SJSA1 (cell line): ENCODE data around the gene CACNB2. TPM values are rescaled to one million over a fixed set of nuclear protein-coding genes. Genes with fewer than 3 reads are reported as not detected.
"Not testable (repeated sequence)": the region's sequence is repeated elsewhere in the genome, so short reads cannot be mapped to it uniquely, and the experiment has no call there.

ENCODE experiments used
- DNase-seq, 2 experiments: peaks; one replicate each; pipeline ENCODE4 v3.0.0-alpha.2; 2015 to 2020; ENCODE audit warnings: low spot score in 2 of 2, low read depth in 1 of 2
- H3K27ac ChIP-seq: fragments of 250-450 bp; sonication (Bioruptor Pico); 2 replicates; pipeline ENCODE4 v1.5.1; 2020; ENCODE audit warnings: mild to moderate bottlenecking, moderate library complexity
- H3K27me3 ChIP-seq: fragments of 250-450 bp; sonication (Bioruptor Pico); replicated peaks from 2 replicates; pipeline ENCODE4 v1.5.1; 2020; ENCODE audit warnings: mild to moderate bottlenecking, moderate library complexity
- H3K36me3 ChIP-seq: fragments of 250-450 bp; sonication (Bioruptor Pico); 2 replicates; pipeline ENCODE4 v1.5.1; 2020; ENCODE audit warnings: mild to moderate bottlenecking
- H3K4me1 ChIP-seq: fragments of 250-450 bp; sonication (Bioruptor Pico); replicated peaks from 2 replicates; pipeline ENCODE4 v1.6.1; 2021; ENCODE audit warnings: mild to moderate bottlenecking
- H3K4me3 ChIP-seq: fragments of 250-450 bp; sonication (Bioruptor Pico); 2 replicates; pipeline ENCODE4 v1.5.1; 2020; ENCODE audit warnings: mild to moderate bottlenecking
- H3K9me3 ChIP-seq: fragments of 250-450 bp; sonication (Bioruptor Pico); replicated peaks from 2 replicates; pipeline ENCODE4 v1.5.1; 2020; ENCODE audit warnings: mild to moderate bottlenecking
- total RNA-seq: library from RNA; depleted of rRNA; stranded (reverse); fragments of >200 nt; shearing (Covaris generic); gene quantifications from 2 replicates; pipeline ENCODE4 v1.2.3, GENCODE V29; 2014

Gene CACNB2
- total RNA-seq, 1 experiment from 2014 or later = not detected

DNA sequence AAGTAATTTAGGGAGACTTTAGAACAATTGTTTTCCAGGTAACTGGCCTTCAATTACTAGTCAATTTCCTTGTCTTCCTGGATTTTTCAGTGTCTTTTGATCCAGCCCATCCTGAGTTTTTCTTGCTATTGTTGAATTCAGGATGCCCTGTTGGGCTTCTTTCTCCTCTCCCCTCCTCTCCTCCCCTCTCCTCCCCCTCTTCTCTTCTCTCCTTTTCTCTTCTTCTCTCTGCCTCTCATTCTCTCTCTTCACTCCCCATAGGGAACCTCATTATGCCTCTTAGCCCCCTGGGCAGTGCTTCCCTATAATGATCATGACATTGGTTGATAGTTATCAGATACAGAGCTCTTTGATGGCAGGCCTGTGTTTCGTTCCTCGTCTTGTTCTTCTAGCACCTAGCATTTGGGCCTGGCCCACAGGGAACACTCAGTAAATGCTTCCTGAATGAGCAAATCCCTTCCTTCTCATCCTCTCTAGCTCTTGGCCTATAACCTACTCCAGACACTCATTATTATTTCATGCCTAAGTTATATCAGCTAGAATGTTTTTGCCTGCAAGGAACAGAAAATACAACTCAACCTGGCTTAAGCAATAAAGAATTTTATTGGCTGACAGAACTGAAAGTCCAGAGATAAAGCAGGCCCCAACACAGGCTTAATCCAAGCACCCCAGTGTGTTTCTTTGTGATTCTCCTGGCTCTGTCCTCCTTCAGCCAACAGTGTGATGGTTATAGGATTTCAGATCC is 56.8 kb downstream of the CACNB2 start:
- no peak overlapping the region for H3K4me3 ChIP-seq
- no peaks in the 10 kb centered on the region for H3K36me3 ChIP-seq
- no peaks in the 10 kb centered on the region for H3K9me3 ChIP-seq
- DNase-seq = no peak
- no peaks in the 10 kb centered on the region for H3K27me3 ChIP-seq
- H3K4me1 ChIP-seq = peaks cover 5% of the 10 kb centered on the region
- H3K27ac ChIP-seq = no peak overlapping the region

- Histone ChIP-seq H3K27ac (no peak overlapping the region), H3K4me3 (no peak overlapping the region), H3K9me3 (no peaks in the 10 kb centered on the region), H3K36me3 (no peaks in the 10 kb centered on the region), H3K27me3 (no peaks in the 10 kb centered on the region), H3K4me1 (peaks cover 5% of the 10 kb centered on the region)
- DNase-seq = no peak
These were observed 57.5 kb downstream of the CACNB2 start for GRCh38 chr10:18197706-18198105.

DNA sequence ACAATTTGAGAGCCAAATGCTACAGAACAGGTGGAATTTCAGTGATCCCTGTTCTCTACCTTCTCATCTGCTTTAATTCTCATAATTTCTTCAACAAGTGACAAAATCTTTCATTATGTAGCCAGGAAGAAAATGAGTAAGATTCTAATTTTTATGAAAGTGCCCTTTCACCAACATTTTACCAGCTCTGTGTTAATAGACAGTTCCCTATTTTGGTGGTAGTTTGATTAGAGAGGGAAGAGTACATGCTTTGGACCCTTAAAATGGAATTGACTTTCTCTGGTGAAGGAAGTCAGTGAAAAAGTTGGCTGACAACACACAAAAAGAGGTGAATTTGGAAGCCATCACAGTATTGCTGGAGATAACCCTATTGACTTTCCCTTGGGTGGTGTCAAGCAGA is 61.7 kb downstream of the CACNB2 start:
- no peak for DNase-seq
- H3K36me3 ChIP-seq = no peaks in the 10 kb centered on the region
- H3K27ac ChIP-seq = no peak overlapping the region
- H3K9me3 ChIP-seq = no peaks in the 10 kb centered on the region
- H3K4me1 ChIP-seq = no peaks in the 10 kb centered on the region
- H3K27me3 ChIP-seq = no peaks in the 10 kb centered on the region
- H3K4me3 ChIP-seq = no peak overlapping the region

GRCh38 chr10:18202680-18203460 is 62.6 kb downstream of the CACNB2 start:
- no peaks in the 10 kb centered on the region for H3K9me3 ChIP-seq
- H3K27ac ChIP-seq = no peak overlapping the region
- no peaks in the 10 kb centered on the region for H3K4me1 ChIP-seq
- no peak overlapping the region for H3K4me3 ChIP-seq
- H3K36me3 ChIP-seq = no peaks in the 10 kb centered on the region
- no peaks in the 10 kb centered on the region for H3K27me3 ChIP-seq
- no peak for DNase-seq

DNA sequence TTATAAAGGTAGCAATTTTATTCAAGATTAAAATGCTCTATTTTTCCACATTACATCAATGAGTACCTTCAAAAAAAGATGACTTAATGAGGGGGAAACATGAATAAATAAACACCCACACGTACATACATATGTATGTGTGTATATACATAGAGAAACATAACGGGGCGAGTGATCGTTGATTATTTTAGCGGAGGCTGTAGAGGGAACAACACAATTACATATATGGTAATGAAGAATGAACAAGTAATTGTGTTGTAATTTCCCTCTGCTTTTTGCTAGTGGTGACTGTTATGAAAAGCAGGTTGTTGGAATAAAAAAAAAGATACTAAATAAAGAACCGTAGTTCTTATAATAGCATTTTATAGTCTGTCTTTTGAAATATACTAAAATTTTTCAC is 63.2 kb downstream of the CACNB2 start:
- Histone ChIP-seq H3K4me3 (no peak overlapping the region), H3K27me3 (no peaks in the 10 kb centered on the region), H3K4me1 (no peaks in the 10 kb centered on the region), H3K36me3 (no peaks in the 10 kb centered on the region), H3K27ac (no peak overlapping the region), H3K9me3 (no peaks in the 10 kb centered on the region)
- no peak for DNase-seq

DNA sequence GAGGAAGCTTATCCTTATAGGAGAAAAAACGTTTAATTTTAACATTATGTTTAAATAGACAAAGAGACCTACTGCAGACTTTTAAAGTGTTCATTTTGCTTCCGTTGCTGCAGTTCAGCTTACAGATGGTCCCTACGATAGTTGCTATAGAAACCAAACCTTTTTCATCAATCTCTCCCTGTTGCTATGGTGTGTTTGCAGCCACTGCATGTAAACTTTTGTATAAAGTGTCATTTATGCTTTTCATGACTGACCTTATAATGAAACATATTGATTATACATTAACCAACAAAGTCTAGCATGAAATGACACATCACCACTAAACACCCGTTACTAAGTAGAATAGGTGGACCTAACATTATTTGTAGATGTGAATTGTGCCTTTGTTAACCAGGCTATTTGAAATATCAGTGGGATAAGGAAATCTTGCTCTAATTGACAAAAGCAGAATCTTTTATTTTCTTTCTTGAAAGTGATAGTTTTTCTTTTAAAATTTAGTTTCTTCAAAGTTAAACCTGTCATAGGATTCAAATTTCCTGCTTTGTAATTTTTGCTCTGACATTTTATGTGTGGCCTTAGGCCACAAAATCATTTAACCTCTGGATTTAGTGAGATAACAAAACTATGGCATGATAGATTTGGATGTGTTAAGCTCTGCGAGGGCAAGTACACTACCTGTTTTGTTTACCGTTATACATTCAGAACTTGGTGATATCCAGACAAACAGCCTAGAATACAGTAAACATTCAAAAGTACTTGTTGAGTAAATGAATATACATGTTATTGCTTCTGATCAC is 64.0 kb downstream of the CACNB2 start:
- H3K27ac ChIP-seq = no peak overlapping the region
- H3K9me3 ChIP-seq = no peaks in the 10 kb centered on the region
- H3K36me3 ChIP-seq = no peaks in the 10 kb centered on the region
- no peaks in the 10 kb centered on the region; the same call in 1 of the 2 replicates for H3K27me3 ChIP-seq
- no peak overlapping the region for H3K4me3 ChIP-seq
- H3K4me1 ChIP-seq = no peaks in the 10 kb centered on the region
- DNase-seq = no peak

GRCh38 chr10:18205098-18205834 is 65.0 kb downstream of the CACNB2 start:
- Histone ChIP-seq H3K36me3 (no peaks in the 10 kb centered on the region), H3K27ac (no peak overlapping the region), H3K4me1 (no peaks in the 10 kb centered on the region), H3K4me3 (no peak overlapping the region), H3K27me3 (no peaks in the 10 kb centered on the region; the same call in 1 of the 2 replicates), H3K9me3 (no peaks in the 10 kb centered on the region)
- no peak for DNase-seq

DNA sequence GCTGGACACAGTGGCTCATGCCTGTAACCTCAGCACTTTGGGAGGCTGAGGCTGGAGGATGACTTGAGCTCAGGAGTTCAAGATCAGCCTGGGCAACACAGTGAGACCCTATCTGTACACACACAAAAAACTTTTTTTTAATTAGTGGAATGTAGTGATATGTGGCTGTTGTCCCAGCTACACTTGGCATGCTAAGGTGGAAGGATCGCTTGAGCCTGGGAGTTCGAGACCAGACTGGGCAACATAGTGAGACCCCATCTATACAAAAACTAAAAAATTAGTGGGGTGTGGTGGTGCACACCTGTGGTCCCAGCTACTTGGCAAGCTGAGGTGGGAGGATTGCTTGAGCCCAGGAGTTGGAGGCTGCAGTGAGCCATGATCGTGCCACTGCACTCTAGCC is 68.0 kb downstream of the CACNB2 start:
- not testable (repeated sequence) for H3K36me3 ChIP-seq, H3K27me3 ChIP-seq, DNase-seq, H3K4me1 ChIP-seq, H3K27ac ChIP-seq, H3K4me3 ChIP-seq, H3K9me3 ChIP-seq

DNA sequence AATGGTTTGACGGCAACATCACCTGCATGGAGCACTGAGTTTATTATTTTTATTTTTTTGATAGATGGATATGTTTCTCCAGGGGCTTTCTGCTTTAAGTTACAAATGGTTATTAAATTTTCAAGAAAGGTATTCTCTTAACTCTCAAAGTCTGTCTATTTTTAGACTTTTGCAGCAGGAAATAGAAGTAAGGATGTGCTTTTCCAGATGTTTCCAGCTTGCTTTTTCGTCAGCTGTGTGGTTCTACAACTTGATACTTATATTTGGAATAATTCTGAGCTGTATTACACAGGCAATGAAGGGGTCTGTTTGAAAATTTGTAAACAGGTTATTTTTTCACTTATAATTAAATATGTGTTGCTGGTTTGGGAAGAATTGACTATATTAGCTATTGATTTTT is 69.0 kb downstream of the CACNB2 start:
- Histone ChIP-seq H3K27me3 (no peaks in the 10 kb centered on the region; the same call in 1 of the 2 replicates), H3K27ac (no peak overlapping the region), H3K4me3 (no peak overlapping the region), H3K9me3 (no peaks in the 10 kb centered on the region), H3K36me3 (no peaks in the 10 kb centered on the region), H3K4me1 (no peaks in the 10 kb centered on the region)
- no peak for DNase-seq

GRCh38 chr10:18210711-18211110 is 70.5 kb downstream of the CACNB2 start:
- no peak overlapping the region for H3K27ac ChIP-seq
- no peaks in the 10 kb centered on the region for H3K4me1 ChIP-seq
- no peak for DNase-seq
- H3K4me3 ChIP-seq = no peak overlapping the region
- no peaks in the 10 kb centered on the region for H3K9me3 ChIP-seq
- no peaks in the 10 kb centered on the region for H3K36me3 ChIP-seq
- H3K27me3 ChIP-seq = no peaks in the 10 kb centered on the region; the same call in 1 of the 2 replicates

GRCh38 chr10:18211862-18212261 is 71.6 kb downstream of the CACNB2 start:
- Histone ChIP-seq H3K4me3 (no peak overlapping the region), H3K27me3 (no peaks in the 10 kb centered on the region; the same call in 1 of the 2 replicates), H3K27ac (no peak overlapping the region), H3K36me3 (no peaks in the 10 kb centered on the region), H3K4me1 (no peaks in the 10 kb centered on the region), H3K9me3 (no peaks in the 10 kb centered on the region)
- DNase-seq = no peak

DNA sequence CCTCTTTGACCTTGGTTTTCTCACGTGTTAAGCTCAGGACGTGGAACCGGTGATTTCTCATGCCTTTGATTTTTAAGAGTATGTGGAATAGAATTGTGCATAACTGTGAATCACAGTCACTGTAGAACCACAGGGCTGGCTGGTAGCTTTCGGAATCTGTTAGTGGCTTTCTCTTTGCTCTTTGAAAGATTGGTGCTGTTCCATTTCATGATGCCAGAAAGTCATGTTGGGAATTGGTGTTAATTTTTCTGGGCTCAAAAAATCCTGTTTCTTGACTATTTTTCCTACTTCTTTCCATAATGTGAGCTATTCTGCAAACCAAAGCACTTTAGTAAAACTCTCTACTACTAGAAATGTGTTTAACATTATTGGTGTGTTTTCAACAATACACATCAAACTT is 73.0 kb downstream of the CACNB2 start:
- Histone ChIP-seq H3K9me3 (no peaks in the 10 kb centered on the region), H3K36me3 (no peaks in the 10 kb centered on the region), H3K27ac (no peak overlapping the region), H3K4me3 (no peak overlapping the region), H3K27me3 (no peaks in the 10 kb centered on the region; the same call in 1 of the 2 replicates), H3K4me1 (no peaks in the 10 kb centered on the region)
- DNase-seq = no peak
